ENCODE data around the gene SLITRK4.

- TF ChIP-seq POLR2A (IDR thresholded peaks at IDR 0.05) = no peak
- TF ChIP-seq, protein P1, sequence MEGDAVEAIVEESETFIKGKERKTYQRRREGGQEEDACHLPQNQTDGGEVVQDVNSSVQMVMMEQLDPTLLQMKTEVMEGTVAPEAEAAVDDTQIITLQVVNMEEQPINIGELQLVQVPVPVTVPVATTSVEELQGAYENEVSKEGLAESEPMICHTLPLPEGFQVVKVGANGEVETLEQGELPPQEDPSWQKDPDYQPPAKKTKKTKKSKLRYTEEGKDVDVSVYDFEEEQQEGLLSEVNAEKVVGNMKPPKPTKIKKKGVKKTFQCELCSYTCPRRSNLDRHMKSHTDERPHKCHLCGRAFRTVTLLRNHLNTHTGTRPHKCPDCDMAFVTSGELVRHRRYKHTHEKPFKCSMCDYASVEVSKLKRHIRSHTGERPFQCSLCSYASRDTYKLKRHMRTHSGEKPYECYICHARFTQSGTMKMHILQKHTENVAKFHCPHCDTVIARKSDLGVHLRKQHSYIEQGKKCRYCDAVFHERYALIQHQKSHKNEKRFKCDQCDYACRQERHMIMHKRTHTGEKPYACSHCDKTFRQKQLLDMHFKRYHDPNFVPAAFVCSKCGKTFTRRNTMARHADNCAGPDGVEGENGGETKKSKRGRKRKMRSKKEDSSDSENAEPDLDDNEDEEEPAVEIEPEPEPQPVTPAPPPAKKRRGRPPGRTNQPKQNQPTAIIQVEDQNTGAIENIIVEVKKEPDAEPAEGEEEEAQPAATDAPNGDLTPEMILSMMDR (IDR thresholded peaks at IDR 0.05) = no peak
These were observed 1.0 kb downstream of the SLITRK4 start for GRCh38 chrX:143634663-143635455.
